GM21786 (cell line): ENCODE measurements around the gene SFT2D1.
A peak's percentile ranks its signal among the peaks of the same experiment; 100 is the strongest.
"Not testable (repeated sequence)": the region's sequence is repeated elsewhere in the genome, so short reads cannot be mapped to it uniquely, and the experiment has no call there.

Experiments
- ATAC-seq: cut with Tn5 transposase; IDR thresholded peaks from one replicate; pipeline ENCODE4 v1.9.1; 2021; ENCODE audit not compliant: unreplicated experiment

Gene SFT2D1

DNA sequence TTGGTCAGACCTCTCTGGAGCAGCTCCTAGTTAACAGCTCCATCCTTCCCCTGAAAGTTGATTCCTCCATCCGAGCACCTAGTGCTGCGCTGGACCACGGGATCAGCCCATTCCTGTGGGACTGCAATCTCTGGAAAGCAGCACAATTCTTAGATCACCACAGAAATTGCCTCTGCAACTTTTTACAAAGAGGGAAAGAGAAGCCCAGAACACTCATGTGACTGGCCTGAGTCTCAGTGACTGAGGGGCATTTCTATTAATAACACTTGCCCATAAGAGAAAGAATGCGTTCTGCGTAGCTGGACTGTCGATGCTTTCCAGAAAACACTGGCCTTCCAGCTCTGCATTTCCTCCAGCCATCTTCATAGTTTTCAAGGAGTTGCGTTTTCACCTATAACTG is 22.1 kb upstream of the SFT2D1 start:
- no peak for ATAC-seq

DNA sequence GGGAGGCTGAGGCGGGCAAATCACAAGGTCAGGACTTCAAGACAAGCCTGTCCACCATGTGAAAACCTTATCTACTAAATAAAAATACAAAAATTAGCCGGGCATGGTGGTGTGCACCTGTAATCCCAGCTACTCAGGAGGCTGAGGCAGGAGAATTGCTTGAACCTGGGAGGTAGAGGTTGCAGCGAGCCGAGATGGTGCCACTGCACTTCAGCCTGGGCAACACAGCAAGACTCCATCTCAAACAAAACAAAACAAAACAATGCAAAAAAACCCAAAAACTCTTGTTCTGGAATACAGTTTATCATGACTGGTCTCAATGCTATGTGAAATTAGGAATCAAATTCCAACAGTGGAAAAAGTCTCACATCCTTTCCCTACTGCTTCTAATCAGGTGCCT is 20.1 kb upstream of the SFT2D1 start:
- not testable (repeated sequence) for ATAC-seq

DNA sequence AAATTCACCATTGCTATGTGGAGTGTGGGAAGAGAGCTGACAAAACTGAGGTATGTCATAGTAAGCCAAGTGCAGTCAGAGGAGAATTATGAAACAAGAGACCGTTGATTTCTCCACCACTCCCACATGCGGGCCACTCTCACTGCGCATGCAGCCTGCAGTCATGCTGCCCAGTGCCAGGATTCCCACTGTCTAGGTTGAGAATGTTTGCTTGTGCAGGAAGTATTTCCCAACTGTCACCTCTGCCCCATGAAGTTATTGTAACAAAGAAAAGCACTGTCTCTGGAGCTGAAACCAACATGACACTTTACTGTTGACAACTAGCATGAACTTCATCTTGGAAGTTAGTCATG is 18.7 kb upstream of the SFT2D1 start:
- ATAC-seq = no peak

DNA sequence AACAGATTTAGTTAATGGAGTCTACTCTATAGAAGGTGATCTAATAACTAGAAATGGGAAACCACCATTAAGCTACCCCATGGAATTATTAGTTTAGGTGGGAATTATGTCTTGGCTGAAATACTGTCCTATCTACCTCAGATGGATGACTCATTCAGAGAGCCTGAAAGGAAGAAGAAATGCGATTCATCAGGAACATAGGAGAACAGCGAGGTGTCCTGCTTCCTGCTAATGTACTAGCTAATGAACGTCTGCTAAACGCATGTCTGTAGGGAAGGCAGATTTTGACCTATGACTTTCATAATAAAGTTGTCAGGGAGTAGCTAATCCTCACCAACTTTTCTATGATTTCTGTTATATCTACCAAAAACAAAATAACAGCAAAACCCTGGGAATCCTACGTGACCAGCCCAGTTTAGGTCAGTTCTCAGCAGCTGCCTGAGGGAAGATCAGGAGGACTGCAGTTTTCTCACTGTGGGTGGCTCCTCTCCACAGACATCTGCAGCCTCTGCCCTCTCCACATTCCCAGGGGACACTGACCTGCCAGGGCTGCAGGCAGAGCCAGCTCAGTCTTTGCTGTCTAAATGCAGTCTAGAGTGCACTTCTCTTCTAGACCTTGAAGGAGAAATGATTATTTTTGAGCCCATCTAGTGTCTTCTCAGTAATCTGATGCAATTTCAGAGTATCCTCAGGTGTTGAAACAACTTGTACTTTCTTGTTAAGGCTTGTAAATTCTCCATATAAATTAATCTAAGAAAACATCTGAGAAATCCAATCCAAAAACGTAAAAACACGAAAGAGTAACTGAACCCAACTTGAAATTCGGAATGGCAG is 18.1 kb upstream of the SFT2D1 start:
- no peak for ATAC-seq

DNA sequence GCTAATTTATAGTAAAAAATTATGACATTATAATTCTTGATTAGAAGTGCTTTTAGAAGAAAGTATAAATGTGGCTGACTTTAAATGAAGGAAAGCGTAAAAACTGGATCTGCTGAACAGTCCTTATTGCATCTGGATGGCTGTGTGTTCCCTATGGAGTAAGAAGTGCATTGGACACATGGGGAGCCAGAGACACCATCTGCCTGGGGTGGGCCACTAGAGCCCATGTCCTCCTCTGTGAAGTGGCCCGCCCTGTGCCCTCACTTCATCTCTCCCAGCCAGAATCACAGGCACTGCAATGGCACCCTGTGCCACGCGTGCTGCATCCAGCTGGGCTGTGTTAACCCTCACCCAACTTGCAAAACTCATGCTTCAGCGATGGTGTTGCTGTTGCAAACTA is 13.2 kb upstream of the SFT2D1 start:
- no peak for ATAC-seq

DNA sequence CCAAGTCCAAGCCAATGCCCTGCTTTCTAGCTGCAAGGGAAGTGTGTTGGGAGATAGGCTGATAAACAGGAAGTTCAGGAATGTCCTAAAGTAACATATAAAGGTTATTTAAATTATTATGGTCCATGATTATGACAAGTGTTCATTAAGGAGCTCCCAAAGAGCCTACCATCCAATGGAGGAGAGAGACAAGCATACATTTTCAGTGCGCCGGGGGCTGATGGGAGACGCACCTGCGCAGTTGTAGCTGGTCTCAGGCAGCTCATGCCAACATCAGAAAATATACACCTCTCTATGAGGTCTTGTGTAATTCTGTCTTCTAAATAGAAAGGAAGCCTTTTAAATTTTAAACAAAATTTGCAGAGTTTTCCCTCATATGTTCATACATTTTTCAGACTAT is 12.6 kb upstream of the SFT2D1 start:
- ATAC-seq = no peak

DNA sequence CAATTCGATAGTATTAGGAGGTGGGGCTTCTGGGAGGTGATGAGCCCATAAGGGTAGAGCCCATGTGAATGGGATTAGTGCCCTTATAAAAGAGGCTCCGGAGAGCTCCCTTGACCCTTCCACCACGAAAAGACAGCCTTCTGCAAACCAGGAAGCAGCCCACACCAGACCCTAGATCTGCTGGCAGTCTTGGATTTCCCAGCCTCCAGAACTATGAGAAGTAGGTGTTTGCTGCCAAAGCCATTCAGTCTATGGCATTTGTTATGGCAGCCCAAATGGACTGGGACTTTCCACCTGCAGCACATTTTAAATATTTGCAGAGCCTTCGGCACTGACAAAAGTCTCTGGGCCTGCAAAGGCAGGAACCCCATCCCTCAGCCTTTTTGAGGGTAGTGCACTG is 11.8 kb upstream of the SFT2D1 start:
- ATAC-seq = no peak

DNA sequence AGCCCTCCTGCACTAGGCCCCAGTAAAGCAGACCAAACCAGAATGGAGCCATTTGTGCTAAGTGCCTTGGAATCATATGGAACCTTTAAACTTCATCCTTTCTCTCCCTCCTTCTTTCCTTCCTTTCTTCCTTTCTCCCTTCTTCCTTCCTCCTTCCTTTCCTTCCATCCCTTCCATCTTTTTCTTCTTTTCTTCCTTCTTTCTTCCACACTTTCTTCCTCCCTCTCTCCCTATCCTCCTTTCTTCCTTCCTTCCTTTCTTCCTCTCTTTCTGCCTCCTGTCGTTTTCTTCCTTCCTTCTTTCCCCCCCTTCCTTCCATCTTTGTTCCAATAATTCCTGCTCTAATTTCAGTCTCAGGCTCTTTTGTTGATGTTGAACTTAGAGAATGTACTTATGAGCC is 11.2 kb upstream of the SFT2D1 start:
- ATAC-seq = no peak

DNA sequence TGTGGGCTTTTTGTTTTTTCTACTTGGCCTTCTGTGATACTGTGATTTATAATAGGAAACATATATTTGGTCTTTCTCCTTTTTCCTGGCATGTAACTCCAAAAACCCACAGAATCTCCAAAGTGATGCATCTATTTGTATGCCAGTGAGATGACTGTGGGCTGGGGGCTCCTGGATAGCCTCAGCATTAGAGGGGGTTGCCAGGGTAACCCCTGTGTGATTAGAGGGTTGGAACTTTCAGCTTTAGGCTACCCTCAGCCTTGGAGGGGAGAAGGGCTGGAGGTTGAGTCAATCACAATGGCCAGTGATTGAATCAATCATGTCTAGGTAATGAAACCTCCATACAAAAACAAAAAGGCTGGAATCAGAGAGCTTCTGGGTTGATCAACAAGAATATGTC is 10.6 kb upstream of the SFT2D1 start:
- no peak for ATAC-seq

DNA sequence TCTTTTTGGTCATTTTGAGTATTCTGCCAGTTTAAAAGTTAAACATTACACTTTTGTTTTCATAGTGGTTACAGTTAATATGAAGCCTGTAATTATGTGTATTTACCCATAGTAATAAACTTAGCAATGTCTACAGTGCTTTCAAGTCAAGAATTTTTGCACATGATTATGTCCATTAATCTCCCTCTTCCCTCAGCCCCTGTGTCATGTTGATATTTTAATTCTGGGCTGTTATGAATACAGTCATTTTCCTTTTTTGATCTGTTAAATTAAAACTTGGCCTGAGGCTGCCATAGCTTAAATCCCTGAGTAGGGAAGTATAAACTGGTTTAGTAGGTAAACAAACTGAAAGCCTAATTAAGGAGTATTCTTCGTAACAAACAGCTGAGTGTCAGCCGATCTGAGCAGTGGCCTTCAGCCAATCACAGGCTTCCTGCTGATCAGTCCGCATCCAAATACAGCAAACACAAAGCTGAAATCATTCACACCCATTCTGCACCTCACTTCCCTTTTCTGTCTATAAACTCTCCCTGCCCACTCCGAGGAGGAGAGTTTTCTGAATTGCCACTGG is 9.5 kb upstream of the SFT2D1 start:
- peak; percentile 99 for ATAC-seq

DNA sequence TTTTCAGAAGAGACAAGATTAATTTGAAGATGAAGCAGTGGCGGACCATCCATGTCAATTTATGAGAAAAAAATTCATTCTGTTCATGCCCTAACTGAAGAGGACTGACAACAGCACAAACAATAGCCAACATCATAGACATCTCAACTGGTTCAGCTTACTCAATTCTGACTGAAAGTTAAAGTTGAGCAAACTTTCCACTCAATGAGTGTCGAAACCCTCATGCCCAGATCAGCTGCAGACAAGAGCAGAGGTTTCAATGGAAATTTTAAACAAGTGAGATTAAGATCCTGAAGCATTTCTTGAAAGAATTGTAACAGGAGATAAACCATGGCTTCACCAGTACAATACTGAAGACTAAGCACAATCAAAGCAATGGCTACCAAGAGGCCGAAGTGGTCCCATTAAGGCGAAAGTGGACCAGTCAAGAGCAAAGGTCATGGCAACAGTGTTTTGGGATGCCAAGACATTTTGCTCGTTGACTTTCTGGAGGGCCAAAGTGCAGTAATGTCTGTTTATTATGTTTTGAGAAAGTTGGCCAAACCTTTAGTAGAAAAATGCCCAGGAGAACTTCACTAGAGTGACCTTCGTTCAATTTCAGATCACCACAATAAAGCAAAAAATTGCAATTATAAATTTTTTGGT is 6.1 kb upstream of the SFT2D1 start:
- ATAC-seq = no peak

DNA sequence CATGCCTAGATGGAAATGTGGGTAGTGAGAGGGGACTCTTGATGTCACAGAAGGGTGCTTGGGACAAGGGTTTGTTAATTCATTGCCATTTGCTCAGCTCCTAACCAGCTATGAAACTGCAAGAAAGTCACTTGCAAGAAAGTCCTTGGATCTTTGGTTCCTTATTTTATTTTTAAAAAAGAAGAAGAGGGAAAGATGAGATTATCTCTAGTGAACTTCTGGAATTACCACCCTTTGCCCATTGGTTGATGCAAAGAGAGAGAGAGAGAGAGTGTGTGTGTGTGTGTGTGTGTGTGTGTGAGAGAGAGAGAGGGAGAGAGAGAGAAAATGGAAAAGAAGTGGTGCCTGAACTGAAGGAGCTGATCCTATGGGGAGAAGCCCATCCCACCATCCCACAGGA is 4.6 kb upstream of the SFT2D1 start:
- no peak for ATAC-seq

DNA sequence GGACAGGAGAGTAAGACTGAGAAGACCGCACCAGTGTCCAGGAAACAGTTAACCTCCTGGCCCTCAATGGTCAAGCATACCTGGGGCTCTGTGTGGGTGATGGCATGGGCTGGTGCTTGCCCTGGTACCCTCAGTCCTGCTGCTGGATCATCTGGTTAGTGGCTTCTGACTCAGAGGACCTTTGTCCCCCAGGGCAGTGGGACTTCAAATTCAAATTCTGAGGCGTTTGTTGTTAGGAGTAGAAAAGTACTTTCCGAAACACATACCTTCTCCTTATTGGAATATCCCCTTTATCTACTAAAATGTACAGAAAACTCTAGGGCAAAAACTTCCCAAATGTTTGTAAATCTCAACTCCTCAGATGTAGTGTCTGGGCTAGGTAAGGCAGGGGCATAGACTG is 4.1 kb upstream of the SFT2D1 start:
- ATAC-seq = no peak

DNA sequence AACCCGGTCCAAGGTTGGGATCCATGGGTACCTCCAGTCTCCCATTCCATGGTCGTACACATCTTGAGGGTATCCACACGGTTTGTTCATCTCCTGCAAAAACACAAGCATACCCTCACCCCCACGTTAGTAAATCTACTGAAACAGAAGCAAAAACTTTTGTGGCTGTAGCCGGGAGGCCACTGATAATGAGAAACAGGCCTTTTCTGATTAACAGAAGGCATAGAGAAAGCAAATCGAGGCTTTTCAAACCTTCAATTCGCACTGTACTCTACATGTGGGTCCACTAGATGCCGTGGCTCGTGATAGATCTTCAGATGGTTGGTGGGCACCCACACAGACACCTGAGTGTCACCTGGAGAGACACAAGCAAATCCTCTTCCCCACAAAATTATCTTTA is 3.3 kb upstream of the SFT2D1 start:
- ATAC-seq = not testable (repeated sequence)

DNA sequence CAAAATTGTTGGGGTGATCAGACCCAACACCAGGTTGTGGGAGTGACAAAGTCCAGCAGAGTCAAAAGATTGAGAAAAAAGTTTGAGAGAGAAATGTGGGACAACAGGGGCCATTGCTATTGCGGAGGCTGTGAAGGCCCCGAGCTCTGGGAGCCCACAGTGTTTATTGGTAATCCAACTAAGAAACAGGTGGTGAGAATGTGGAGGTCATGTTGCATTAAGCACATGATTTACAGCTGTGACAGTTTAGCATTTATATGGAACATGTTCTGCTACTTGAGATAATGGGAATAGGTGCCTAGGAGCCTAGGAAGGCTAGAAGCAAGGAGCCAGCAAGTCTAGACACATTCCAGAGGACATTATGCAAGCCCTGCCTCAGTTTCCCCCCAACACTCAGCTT is 2.6 kb upstream of the SFT2D1 start:
- ATAC-seq = not testable (repeated sequence)

DNA sequence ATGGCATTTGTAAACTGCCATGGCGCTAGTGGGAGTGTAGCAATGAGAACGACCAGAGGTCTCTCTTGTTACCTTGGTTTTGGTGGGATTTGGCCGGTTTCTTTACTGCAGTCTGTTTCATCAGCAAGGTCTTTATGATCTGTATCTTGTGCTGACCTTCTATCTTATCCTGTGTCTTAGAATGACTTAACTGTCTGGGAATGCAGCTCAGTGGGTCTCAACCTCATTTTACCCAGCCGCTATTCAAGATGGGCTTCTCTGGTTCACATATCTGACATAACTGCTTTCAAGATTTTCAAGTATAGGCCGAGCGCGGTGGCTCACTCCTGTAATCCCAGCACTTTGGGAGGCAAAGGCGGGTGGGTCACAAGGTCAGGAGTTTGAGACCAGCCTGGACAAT is 1.9 kb upstream of the SFT2D1 start:
- no peak for ATAC-seq

DNA sequence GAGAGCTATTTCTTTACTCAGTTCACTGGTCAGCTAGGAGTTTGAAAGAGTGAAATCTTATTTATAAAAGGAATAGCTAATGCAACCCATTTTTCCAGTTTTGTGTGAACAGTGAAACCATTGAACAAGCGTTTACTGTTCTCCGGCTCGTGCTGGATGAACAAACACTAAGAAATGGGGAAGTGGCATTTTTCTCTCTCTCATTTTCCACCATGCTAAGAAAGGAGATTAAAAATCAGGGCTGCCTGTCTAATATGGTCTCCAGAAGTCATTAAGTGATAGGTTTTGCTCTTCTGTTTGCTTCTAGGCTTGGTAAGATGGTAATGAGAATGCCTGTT is 774 bp upstream of the SFT2D1 start:
- ATAC-seq = peak; percentile 31

DNA sequence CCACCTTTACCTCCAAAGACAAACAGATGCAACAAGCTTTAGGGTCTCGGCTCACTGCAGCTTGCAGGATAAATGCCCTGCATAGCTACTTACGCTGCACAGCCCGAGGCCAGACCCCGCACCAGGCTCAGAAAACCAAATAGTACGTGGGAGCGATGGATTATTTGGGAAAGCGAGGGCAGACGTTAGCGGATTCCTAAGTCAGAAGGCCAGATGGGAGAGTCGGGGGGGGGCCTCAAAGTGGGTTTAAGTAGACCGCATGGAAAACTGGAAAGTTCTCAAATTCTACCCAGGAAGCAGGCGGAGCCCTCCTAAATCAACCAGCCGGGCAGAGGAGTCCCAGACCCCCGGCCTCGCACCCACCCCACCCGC is 382 bp downstream of the SFT2D1 start:
- no peak for ATAC-seq

DNA sequence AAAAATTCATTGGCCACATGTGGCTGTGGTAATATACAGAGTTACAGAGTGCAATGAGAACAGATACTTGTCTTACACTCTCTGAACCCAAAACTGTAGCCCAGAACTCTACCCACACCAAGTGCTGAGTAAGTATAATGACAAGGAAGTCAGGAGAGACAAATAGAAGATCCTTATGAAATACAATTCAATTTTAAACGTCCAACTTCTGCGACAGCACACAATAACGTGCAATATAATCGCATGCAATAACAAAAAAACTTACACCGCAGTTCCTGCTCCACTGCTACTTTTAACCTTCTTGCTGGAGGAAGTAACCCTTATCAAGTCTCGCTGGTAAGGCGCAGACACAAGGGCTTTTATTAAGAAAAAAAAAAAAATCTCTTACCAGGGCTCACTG is 881 bp downstream of the SFT2D1 start:
- ATAC-seq = no peak

DNA sequence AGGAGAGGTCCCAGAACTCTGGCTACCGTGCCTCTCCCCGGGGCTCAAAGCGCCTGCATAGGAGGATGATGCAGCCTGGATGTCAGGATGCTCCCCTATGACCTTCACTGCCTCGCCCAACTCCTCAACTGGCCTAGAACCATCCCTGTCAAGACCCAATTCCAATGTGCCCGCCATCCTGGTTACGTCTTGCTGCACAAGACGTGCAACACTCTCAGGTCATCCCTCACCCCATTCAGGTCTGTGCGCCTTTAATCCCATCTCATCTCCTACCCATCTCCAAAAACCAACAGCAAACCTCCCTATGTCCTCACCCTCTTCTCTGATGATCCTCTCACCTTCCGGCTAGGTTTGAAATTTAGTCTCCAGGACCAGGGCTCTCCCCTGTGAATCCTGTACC is 3.5 kb downstream of the SFT2D1 start:
- no peak for ATAC-seq

DNA sequence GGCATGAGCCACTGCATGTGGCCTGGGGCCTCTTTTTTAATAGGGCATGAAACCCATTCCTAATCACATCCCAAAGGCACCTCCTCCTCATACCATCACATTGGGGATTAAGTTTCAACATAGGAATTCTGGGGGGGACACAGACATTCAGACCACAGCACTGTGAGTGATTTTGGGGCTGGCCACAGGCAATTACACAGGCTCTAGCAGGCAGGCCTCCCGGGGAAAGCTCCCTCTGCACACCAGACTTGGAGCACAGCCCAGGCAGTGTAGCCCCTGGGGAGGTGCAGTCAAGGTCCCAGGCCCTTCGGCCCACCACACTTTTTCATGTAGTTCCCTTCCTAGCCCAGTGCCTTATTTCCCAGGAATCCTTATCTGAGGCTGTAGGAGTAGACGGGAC is 5.5 kb downstream of the SFT2D1 start:
- ATAC-seq = no peak

DNA sequence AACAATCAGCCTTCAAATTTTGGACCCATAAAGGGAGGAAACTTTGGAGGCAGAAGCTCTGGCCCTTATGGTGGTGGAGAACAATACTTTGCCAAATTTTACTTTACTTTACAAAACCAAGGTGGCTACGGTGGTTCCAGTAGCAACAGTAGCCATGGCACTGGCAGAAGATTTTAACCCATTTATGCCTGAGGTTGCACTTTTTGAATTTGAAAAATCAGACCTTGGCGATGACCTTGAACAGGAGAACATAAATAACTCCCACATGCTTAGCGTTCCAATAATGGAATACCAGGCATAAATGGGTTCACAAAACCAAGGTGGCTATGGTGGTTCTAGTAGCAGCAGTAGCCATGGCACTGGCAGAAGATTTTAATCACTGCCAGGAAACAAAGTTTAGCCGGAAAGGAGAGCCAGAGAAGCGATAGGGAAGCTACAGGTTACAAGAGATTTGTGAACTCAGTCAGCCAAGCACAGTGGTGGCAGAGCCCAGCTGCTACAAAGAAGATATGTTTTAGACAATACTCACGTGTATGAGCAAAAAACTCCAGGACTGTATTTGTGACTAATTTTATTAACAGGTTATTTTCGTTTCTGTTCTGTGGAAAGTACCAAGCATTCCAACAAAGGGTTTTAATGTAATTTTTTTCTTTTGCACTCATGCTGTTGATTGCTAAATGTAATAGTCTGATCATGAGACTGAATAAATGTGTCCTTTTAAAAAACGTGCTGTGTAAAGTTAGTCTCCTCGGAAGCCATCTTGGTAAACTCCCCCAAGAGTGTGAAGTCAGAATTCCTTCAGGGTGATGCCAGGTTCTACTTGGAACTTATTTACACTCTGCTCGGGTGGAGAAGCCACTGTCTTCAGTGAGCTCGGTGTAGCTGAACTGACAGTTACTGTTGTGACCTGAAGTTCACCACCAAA is 6.7 kb downstream of the SFT2D1 start:
- peak; percentile 32 for ATAC-seq
